ENCODE measurements around the gene CUL9.

DNA sequence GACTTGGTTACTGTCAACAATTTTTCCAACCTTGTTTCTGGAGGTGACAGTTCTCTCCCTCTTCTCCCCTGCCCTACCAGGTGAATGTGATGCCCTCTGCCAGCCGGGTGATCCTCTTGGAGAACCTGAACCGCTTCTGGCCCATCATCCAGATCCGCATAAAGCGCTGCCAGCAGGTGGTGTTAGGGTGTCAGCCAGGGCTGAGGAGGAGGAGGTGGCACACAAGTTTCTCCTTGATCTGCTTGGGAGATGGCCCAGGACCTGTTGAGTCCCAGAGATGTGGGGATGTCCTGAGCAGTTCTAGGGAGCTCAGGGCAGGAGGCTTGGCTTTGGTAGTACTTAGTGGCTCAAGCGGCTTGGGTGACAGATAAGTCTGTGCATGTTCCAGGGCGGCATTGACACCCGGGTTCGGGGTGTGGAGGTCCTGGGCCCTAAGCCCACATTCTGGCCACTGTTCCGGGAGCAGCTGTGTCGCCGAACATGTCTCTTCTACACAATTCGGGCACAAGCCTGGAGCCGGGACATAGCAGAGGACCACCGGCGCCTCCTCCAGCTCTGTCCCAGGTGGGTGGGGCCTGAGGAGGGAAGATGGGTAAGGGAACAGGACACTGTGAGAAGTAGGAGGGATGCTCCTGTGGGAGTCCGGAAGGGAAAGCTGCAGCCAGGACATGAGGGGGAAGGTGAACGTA is 21.2 kb downstream of the CUL9 start:
- TF ChIP-seq EZH2 (IDR thresholded peaks at IDR 0.05; ENCODE audit: low read length) = no peak
- TF ChIP-seq, protein P1, sequence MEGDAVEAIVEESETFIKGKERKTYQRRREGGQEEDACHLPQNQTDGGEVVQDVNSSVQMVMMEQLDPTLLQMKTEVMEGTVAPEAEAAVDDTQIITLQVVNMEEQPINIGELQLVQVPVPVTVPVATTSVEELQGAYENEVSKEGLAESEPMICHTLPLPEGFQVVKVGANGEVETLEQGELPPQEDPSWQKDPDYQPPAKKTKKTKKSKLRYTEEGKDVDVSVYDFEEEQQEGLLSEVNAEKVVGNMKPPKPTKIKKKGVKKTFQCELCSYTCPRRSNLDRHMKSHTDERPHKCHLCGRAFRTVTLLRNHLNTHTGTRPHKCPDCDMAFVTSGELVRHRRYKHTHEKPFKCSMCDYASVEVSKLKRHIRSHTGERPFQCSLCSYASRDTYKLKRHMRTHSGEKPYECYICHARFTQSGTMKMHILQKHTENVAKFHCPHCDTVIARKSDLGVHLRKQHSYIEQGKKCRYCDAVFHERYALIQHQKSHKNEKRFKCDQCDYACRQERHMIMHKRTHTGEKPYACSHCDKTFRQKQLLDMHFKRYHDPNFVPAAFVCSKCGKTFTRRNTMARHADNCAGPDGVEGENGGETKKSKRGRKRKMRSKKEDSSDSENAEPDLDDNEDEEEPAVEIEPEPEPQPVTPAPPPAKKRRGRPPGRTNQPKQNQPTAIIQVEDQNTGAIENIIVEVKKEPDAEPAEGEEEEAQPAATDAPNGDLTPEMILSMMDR (optimal IDR thresholded peaks at IDR 0.05 in 1 of 3, IDR thresholded peaks at IDR 0.05 in 1 of 3, conservative IDR thresholded peaks at IDR 0.05 in 1 of 3; ENCODE audit: extremely low read depth in 1 of 3, insufficient read depth in 2 of 3, low read length in 3 of 3) = no peak
